Stimulated activated CD4-positive, alpha-beta T cell treated with anti-CD3 and anti-CD28 coated beads, TNF-alpha, amount 100 ng/mL, for 24 hours (primary cell): ENCODE measurements around the gene KIF4A.
A peak's percentile ranks its signal among the peaks of the same experiment; 100 is the strongest.
"Not testable (repeated sequence)": the region's sequence is repeated elsewhere in the genome, so short reads cannot be mapped to it uniquely, and the experiment has no call there.

Experiments used
- DNase-seq, 3 experiments: peaks; one replicate each; pipeline ENCODE4 v3.0.0-alpha.2; 2020; ENCODE audit warnings: low read depth in 3 of 3

Gene KIF4A

GRCh38 chrX:70386235-70386634, 96.3 kb downstream of the KIF4A start:
- no peak for DNase-seq

DNA sequence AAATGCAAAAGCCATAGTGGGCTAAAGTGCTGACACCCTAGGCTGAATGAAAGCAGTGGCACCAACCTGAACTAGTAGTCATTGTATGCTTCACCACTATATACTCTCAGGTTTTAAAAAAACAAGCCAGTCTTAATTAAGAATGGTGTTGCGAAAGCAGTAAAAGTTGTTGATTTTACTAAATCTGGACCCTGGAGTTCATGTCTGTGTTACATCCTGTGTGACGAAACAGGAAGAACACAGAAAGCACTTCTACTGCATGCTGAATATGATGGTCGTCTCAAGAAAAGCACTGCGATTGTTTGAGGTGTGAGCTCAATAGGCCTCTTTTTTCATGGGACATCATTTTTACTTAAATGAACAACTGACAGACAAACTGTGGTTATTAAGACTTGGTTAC, 109.0 kb downstream of the KIF4A start:
- no peak for DNase-seq

GRCh38 chrX:70400181-70400580, 110.3 kb downstream of the KIF4A start:
- DNase-seq = not testable (repeated sequence)

GRCh38 chrX:70402721-70403120, 112.8 kb downstream of the KIF4A start:
- DNase-seq = no peak

GRCh38 chrX:70405003-70405402, 115.1 kb downstream of the KIF4A start:
- DNase-seq = no peak

- DNase-seq = no peak
Measured at GRCh38 chrX:70410921-70411320, 121.0 kb downstream of the KIF4A start.

- no peak for DNase-seq
Measured at GRCh38 chrX:70411475-70411874, 121.6 kb downstream of the KIF4A start.

GRCh38 chrX:70421618-70422017, 131.7 kb downstream of the KIF4A start:
- DNase-seq = no peak

- DNase-seq = no peak
Measured at GRCh38 chrX:70422851-70423341, 133.0 kb downstream of the KIF4A start, which contains the start of gene GDPD2. Gene GDPD2 (plus strand): TSS chrX:70423314. CDS start chrX:70424985, 1,671 bp downstream.

DNA sequence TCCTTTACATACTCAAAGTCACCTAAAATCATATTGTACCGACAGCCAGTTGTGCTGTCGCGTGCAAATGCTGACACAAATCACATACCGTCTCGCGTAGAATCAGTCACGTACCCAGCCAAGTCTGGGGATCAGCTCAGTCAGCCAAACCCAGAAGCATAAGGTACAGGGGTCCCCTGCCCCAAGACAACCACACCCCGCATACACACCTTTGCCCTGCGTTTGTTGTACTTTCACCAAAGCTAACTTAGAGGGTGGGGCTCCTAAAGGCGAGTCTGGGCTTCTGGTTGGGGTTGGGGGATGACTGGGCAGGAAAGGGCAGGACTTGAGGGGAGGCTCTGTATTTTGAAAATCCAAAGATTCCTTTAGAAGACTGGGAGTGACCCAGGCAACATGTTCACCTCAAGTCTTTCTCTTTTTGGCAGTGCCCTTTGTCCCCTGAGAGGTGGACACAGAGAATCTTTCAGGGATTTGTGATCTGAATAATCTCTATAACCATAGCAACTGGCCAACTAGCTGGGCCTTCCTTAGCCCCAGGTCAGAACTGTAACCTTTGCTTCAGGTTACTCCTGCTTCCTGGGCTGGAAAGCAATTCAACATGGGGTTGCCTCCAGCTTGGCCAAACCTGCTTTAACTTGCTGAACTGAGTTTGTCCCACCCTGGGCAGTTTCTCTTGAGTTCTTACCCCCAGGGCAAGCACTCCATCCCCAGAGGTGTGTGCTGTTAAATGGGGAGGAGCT, 134.2 kb downstream of the KIF4A start:
- no peak for DNase-seq

DNA sequence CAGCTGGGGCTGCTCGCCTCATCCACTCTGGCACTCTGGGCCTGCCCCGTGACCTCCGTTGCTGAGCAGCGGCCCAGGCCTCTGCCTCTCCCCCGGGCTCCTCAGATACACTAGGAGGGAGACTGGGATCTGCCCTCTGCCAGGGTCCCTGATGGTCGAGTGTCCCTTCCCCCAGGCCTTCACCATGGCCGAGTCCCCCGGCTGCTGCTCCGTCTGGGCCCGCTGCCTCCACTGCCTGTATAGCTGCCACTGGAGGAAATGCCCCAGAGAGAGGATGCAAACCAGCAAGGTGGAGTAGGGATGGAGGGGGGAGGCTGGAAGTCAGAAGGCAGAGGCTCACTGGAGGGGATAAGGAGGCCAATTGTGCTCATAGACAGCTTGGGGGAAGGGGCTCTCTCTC, 134.9 kb downstream of the KIF4A start:
- no peak for DNase-seq

DNA sequence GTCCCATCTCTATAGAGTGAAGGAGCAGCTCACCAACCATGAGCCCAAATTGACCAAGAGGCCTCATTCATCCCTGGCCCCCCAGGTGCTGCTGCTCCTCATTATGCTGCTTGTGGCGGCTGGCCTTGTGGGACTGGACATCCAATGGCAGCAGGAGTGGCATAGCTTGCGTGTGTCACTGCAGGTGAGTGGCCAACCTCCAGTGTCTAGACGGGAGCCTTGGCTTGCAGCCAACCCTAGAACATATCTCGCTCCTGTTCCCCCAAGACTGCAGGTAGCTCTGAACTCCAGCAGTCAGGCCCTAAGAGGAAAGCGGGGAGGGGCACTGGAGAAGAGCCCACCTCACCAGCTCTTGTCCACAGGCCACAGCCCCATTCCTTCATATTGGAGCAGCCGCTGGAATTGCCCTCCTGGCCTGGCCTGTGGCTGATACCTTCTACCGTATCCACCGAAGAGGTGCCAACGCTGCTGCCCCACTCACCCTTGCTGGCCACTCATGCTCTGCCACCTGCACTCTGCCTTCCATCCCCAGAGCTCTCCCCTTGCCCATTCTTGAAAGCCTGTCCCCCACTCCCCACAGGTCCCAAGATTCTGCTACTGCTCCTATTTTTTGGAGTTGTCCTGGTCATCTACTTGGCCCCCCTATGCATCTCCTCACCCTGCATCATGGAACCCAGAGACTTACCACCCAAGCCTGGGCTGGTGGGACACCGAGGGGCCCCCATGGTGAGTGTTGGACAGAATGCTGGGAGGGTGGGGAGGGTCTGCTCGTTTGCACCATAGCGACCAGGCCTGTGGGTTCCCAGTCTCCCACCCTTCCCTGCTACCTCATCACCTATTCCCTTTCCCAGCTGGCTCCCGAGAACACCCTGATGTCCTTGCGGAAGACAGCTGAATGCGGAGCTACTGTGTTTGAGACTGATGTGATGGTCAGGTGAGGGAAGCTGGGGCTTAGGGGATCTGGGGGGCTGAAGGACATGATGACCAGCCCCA, 136.7 kb downstream of the KIF4A start:
- no peak for DNase-seq

DNA sequence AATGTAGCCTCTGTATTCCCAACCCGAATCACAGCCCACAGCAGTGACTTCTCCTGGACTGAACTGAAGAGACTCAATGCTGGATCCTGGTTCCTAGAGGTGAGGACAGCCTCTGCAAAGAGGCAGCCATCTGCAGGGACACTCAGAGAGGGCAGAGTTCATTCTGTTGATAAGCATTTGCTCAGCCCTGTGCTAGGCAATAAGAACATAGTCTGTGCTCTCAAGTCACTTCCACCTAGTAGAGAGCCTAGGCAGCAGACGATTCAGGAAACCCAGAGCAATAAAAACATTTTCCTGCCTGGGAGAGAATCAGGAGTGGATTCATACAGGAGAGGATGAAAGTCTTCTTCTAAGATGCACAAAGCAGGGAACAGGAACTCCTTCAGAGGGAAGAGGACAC, 137.5 kb downstream of the KIF4A start:
- DNase-seq = no peak

DNA sequence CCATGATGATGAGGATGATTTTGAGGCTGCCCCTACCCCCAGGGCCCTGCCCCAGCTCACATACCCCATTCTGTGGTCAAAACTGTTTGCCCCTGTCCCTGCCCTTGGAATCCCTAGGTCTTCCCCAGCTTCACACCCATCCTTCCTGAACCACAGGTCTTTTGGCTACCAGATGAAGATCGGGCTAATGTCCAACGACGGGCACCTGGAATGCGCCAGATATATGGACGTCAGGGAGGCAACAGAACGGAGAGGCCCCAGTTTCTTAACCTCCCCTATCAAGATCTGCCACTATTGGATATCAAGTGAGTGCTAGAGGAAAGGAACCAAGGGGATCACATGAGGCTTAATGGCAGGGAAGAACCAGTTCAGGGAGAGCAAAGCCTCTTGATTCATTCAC, 139.9 kb downstream of the KIF4A start:
- no peak for DNase-seq

- no peak for DNase-seq
Measured at GRCh38 chrX:70432936-70433847, 143.3 kb downstream of the KIF4A start.

- peak; percentile 33 to 67 (median 40) for DNase-seq
Measured at GRCh38 chrX:70433848-70434351, 144.0 kb downstream of the KIF4A start.

DNA sequence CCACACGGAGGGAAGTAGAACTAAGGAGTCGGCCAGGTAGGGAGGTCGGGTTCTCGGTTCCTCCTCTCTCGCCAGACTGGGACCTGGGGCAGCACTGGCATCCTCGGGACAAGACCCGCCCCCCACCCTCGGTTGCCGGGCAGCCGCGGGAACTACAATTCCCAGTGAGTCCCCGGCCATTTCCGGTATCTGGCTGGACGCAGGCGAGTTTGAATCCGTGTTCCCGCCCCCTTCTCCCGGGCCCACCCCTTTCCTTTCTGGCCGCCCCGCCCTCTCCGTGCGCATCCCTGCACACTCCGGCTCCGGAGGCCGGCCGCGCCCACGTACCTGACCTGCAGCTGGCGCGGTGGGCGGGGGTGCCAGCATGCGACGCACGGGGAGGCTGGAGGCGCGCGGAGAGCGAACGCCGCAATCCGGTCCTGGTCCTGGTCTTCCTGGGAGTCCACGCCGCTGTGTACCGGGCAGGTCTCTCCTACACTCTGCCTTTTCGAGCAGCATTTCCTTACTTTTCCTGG, 144.5 kb downstream of the KIF4A start:
- peak; percentile 28 to 77 (median 41) for DNase-seq

GRCh38 chrX:70434914-70435586, 145.1 kb downstream of the KIF4A start:
- no peak for DNase-seq

DNA sequence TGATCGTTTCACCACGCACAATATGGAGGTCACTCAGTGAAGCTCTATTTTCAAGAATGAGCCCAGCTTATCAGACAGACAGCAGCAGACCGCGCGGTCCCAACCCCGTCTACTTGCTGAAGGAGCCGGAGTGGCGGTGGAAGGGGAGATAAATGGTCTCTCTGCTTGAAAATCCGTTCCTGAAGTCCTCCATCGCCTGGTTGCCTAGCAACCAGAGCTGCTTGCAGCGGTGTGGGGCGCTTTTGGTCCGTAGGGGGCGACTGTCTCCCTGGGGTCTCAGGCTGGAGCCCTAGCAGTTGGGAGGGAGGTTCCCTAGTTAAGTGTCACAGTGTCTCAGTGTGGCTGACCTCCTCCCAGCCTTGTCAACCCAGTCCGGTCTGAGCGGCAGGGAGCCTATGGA, 146.4 kb downstream of the KIF4A start:
- DNase-seq = no peak

DNA sequence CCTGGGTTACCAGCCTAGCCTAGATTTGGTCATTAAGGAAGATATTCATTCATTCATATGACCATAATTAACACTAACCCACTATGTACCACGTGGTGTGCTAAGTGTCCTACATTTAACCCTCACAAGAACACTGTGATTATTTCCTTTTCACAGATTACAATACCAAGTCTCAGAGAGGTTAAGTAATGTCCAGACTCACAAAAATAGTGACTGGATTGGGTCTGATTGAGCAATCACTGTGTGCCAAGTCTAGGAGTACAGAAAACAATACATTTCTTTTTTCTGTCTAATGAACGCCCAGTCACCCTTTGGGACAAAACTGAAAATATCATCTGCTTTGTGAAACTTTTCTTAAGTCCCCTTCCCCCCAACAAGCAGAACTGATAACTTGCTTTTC, 147.1 kb downstream of the KIF4A start:
- DNase-seq = no peak
